HG03439 (cell line): Measurements from ENCODE around the gene SPRYD7.
"Not testable (repeated sequence)": the region's sequence is repeated elsewhere in the genome, so short reads cannot be mapped to it uniquely, and the experiment has no call there.

Experiments used
- ATAC-seq: cut with Tn5 transposase; IDR thresholded peaks from one replicate; pipeline ENCODE4 v1.9.1; 2021; ENCODE audit warnings: mild to moderate bottlenecking, moderate library complexity; ENCODE audit not compliant: unreplicated experiment

SPRYD7 gene

GRCh38 chr13:49933511-49933910 is 2.6 kb downstream of the SPRYD7 start:
- no peak for ATAC-seq

GRCh38 chr13:49932868-49933267 is 3.3 kb downstream of the SPRYD7 start:
- ATAC-seq = no peak

- no peak for ATAC-seq
Observed at GRCh38 chr13:49932066-49932465, 4.1 kb downstream of the SPRYD7 start.

- no peak for ATAC-seq
Observed at GRCh38 chr13:49927755-49928154, 8.4 kb downstream of the SPRYD7 start.

- no peak for ATAC-seq
Observed at GRCh38 chr13:49925881-49926418, 10.2 kb downstream of the SPRYD7 start.

GRCh38 chr13:49922301-49922700 is 13.8 kb downstream of the SPRYD7 start:
- ATAC-seq = no peak

GRCh38 chr13:49920969-49921368 is 15.2 kb downstream of the SPRYD7 start:
- not testable (repeated sequence) for ATAC-seq

- ATAC-seq = not testable (repeated sequence)
Observed at GRCh38 chr13:49918106-49918505, 18.0 kb downstream of the SPRYD7 start.

- ATAC-seq = no peak
Observed at GRCh38 chr13:49914947-49915346, 21.2 kb downstream of the SPRYD7 start.

GRCh38 chr13:49908637-49909036 is 27.5 kb downstream of the SPRYD7 start:
- ATAC-seq = no peak

GRCh38 chr13:49904729-49905456 is 31.2 kb downstream of the SPRYD7 start:
- no peak for ATAC-seq

- ATAC-seq = no peak
Observed at GRCh38 chr13:49898792-49899191, 37.3 kb downstream of the SPRYD7 start.

- no peak for ATAC-seq
Observed at GRCh38 chr13:49897713-49898112, 38.4 kb downstream of the SPRYD7 start.

GRCh38 chr13:49895826-49896225 is 40.3 kb downstream of the SPRYD7 start:
- no peak for ATAC-seq

- ATAC-seq = no peak
Observed at GRCh38 chr13:49893591-49893990, 42.5 kb downstream of the SPRYD7 start.

GRCh38 chr13:49890376-49890775 is 45.8 kb downstream of the SPRYD7 start:
- ATAC-seq = no peak

GRCh38 chr13:49878682-49879081 is 57.5 kb downstream of the SPRYD7 start:
- ATAC-seq = no peak

GRCh38 chr13:49877629-49878218 is 58.4 kb downstream of the SPRYD7 start:
- ATAC-seq = no peak

GRCh38 chr13:49874430-49874829 is 61.7 kb downstream of the SPRYD7 start:
- ATAC-seq = no peak

- ATAC-seq = no peak
Observed at GRCh38 chr13:49869519-49869918, 66.6 kb downstream of the SPRYD7 start.

- no peak for ATAC-seq
Observed at GRCh38 chr13:49867834-49868233, 68.3 kb downstream of the SPRYD7 start.

- no peak for ATAC-seq
Observed at GRCh38 chr13:49865218-49865617, 70.9 kb downstream of the SPRYD7 start.
